ENCODE results near the gene COL4A6. TPM values are rescaled to one million over a fixed set of nuclear protein-coding genes. Genes with fewer than 3 reads are reported as not detected.

The COL4A6 gene
- total and polyA plus RNA-seq, 2 of the 8 experiments (the other 6 are each of a cell fraction or from before 2014, with no cell fraction given), result 5.9 to 11.8 TPM

DNA sequence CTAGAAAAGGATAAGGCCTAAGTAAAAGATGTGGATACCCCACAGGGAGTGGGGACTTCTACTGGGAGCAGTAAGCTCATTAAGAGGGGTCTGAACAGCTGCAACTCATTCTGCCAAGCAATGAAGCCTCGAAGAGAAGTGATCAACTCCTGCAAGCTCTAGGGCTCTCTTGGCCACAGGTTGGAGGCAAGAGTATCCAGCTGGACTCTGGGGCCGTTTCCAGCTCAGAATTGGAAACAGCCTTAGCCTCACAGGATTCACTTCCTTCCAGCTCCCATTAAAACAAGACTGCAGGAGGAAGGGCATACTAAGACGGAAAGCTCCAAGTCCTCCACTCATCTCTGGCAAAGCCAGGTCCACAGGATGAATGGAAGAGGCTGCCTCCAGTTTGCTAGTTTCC, 220.3 kb downstream of the COL4A6 start (continued):
- TF ChIP-seq, protein P1, sequence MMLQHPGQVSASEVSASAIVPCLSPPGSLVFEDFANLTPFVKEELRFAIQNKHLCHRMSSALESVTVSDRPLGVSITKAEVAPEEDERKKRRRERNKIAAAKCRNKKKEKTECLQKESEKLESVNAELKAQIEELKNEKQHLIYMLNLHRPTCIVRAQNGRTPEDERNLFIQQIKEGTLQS (IDR thresholded peaks at IDR 0.05; ENCODE audit: insufficient read depth, low read depth, low read length), result no peak

Measured in H1 (cell line).